BLaER1 treated with 17β-estradiol and CSF1 and Interleukin-3, amounts not matched to agents 10 nM and 100 nM (cell line): Measurements from ENCODE around the gene TLR7.

Source experiments
- H3K27ac ChIP-seq, 11 experiments: shearing (Covaris generic); formaldehyde crosslinking; 2 replicates each; pipeline ENCODE4 v1.8.1; 2022
- H3K27me3 ChIP-seq, 11 experiments: shearing (Covaris generic); formaldehyde crosslinking; 2 replicates each; pipeline ENCODE4 v1.8.1; 2022
- H3K36me3 ChIP-seq, 11 experiments: shearing (Covaris generic); formaldehyde crosslinking; 2 replicates each; pipeline ENCODE4 v1.8.1; 2022
- H3K4me1 ChIP-seq, 10 experiments: shearing (Covaris generic); formaldehyde crosslinking; 2 replicates each; pipeline ENCODE4 v1.8.1; 2022
- H3K4me2 ChIP-seq, 11 experiments: shearing (Covaris generic); formaldehyde crosslinking; 2 replicates each; pipeline ENCODE4 v1.8.1; 2022
- H3K4me3 ChIP-seq, 10 experiments: shearing (Covaris generic); formaldehyde crosslinking; 2 replicates each; pipeline ENCODE4 v1.8.1; 2022
- H3K9ac ChIP-seq, 11 experiments: shearing (Covaris generic); formaldehyde crosslinking; 2 replicates each; pipeline ENCODE4 v1.8.1; 2022
- H3K9me3 ChIP-seq, 11 experiments: shearing (Covaris generic); formaldehyde crosslinking; replicated peaks in 1 of 11; 2 replicates each; pipeline ENCODE4 v1.8.1; 2022
- H4K20me1 ChIP-seq, 11 experiments: shearing (Covaris generic); formaldehyde crosslinking; 2 replicates each; pipeline ENCODE4 v1.8.1; 2022
- Cebpa-rat ChIP-seq, 11 experiments: shearing (Covaris generic); IDR thresholded peaks; 2 replicates each; pipeline ENCODE4 v1.8.1; 2022

Gene TLR7

DNA sequence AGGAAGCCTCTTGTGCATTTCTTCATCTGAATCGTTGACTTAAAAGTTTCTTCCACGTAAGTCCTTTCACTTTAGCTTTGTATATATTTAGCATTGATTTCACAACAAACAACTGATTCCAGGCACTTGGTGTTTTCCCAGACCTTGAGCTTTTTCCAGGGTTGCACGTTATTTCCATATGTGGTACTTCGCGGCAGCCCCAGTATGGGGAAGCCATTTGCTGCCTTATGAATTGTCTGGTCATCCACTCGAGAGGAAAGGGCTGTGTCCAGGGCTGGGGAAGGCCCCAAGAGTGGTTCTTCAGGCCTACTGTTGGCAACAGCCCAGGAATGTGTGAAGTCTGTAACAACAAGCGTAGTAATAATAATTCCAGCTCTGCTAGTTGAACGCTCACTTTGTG lies 36.8 kb downstream of the TLR7 start:
- TF ChIP-seq Cebpa-rat (IDR thresholded peaks at IDR 0.05) = peak in 1 of 11 experiments; percentile 45; a peak in 1 of 22 replicates
- Histone ChIP-seq H4K20me1 (no peaks in the 10 kb centered on the region; a peak in 1 of 22 replicates), H3K27me3 (peaks cover 64 to 93% (median 83%) of the 10 kb centered on the region in 11 experiments), H3K4me2 (peak overlapping the region; percentile 18 to 75 (median 49); a peak in 21 of 22 replicates), H3K4me1 (peaks cover 7 to 75% (median 10%) of the 10 kb centered on the region in 10 experiments; a peak in 19 of 20 replicates), H3K9ac (peak overlapping the region in 2 of 11 experiments; percentile 61 to 64; a peak in 3 of 22 replicates), H3K36me3 (no peaks in the 10 kb centered on the region), H3K9me3 (no peaks in the 10 kb centered on the region), H3K27ac (peak overlapping the region in 3 of 11 experiments; percentile 51 to 79 (median 77); a peak in 6 of 22 replicates), H3K4me3 (no peak overlapping the region)

DNA sequence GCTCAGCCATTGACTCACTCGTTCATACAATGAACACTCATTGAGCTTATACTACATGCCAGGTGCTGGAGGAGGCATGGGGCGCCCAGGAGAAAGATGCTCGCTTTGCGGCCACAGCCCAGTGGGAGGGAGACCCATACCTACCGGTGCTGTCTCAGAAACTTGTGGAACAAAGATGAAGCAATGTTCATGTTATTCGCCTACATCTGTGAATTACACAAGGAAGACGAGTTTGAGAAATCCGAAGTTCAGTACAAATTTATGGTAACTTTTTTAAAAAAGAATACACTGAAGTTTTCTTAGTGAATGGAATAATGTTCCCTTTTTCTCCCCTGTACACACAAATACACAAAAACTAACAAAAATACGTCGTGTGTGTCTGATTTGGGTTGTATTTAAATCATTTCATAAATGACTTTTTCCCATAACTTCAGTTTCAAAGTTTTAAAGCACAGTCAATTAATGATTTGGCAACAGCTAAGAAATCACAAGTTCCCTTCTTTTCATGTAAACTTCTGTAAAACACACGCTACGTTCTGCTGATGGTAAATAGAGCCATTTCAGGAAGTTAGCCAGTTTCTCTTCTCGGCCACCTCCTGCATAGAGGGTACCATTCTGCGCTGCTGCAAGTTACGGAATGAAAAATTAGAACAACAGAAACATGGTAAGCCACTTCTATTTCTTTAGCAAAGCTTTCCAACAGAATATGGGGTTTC lies 39.3 kb downstream of the TLR7 start, which contains the start of gene TLR8:
TSS of gene TLR8 (plus strand) at position 575 of the 716 bp plus-strand sequence. CDS start at position 662, 87 bp downstream.
- Histone ChIP-seq H3K36me3 (no peaks in the 10 kb centered on the region), H4K20me1 (peaks cover 0 to 13% (median 0%) of the 10 kb centered on the region in 11 experiments; a peak in 2 of 22 replicates), H3K9ac (peak within 1 kb of the TSS in 2 of 11 experiments; percentile 60 to 78; a peak in 5 of 22 replicates), H3K27ac (peak within 1 kb of the TSS in 3 of 11 experiments; percentile 39 to 68 (median 59); a peak in 6 of 22 replicates), H3K9me3 (no peaks in the 10 kb centered on the region), H3K4me1 (peaks cover 7 to 68% (median 15%) of the 10 kb centered on the region in 10 experiments; a peak in 19 of 20 replicates), H3K4me3 (peak within 1 kb of the TSS in 3 of 10 experiments; percentile 35 to 58 (median 57); a peak in 5 of 20 replicates), H3K4me2 (peak within 1 kb of the TSS in 3 of 11 experiments; percentile 56 to 83 (median 82); a peak in 6 of 22 replicates), H3K27me3 (peaks cover 54 to 93% (median 83%) of the 10 kb centered on the region in 11 experiments)
- TF ChIP-seq Cebpa-rat (IDR thresholded peaks at IDR 0.05) = no peak

DNA sequence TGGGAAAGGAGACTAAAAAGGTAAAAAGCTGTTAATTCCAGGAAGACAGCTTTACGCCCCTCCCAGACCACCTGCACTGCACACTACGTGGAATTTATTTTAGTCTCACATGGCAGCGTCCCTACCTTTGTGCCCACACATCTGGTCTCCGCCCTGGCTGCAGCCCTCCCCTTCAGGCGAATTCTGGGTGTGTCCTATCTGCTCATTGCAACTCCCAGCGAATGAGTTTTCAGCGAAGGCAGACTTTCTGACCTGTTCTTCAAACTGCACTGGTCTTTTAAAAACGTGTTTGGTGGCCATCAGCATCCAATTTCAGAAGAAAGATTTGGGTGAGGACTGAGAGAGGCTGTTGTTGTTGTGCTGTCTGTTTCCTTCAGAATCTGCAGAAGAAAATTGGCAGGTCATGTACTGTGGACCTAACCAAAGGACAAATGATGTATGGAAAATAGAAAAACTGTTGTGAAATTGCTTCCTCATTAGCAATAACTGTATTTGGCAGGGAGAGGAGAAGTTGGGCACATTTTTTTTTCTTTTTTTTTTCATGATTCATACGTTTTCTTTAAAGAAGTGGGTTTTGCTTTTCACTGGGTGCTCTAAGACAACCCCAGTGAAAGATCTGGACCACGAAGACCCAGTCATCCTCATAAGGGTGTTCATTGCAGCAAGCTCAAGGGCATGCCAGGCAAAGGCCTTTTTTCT lies 43.7 kb downstream of the TLR7 start:
- H3K27me3 ChIP-seq = peaks cover 60 to 95% (median 86%) of the 10 kb centered on the region in 11 experiments
- H3K27ac ChIP-seq = peak overlapping the region in 5 of 11 experiments; percentile 27 to 67 (median 56); a peak in 9 of 22 replicates
- H3K9ac ChIP-seq = peak overlapping the region in 4 of 11 experiments; percentile 29 to 60 (median 42); a peak in 7 of 22 replicates
- peaks cover 0 to 28% (median 0%) of the 10 kb centered on the region in 11 experiments; a peak in 3 of 22 replicates for H3K36me3 ChIP-seq
- TF ChIP-seq Cebpa-rat (IDR thresholded peaks at IDR 0.05) = 0 out of 22 replicates have a peak, but pooled peaks of 1 of the 11 experiments have one; percentile 10
- peak overlapping the region in 5 of 11 experiments; percentile 62 to 83 (median 70); a peak in 10 of 22 replicates for H3K4me2 ChIP-seq
- peaks cover 0 to 6% (median 0%) of the 10 kb centered on the region in 11 experiments; a peak in 3 of 22 replicates for H3K9me3 ChIP-seq
- H3K4me1 ChIP-seq = peaks cover 0 to 53% (median 7%) of the 10 kb centered on the region in 10 experiments; a peak in 10 of 20 replicates
- peaks cover 0 to 56% (median 0%) of the 10 kb centered on the region in 11 experiments; a peak in 3 of 22 replicates for H4K20me1 ChIP-seq
- H3K4me3 ChIP-seq = peak overlapping the region in 3 of 10 experiments; percentile 19 to 58 (median 57); a peak in 5 of 20 replicates

DNA sequence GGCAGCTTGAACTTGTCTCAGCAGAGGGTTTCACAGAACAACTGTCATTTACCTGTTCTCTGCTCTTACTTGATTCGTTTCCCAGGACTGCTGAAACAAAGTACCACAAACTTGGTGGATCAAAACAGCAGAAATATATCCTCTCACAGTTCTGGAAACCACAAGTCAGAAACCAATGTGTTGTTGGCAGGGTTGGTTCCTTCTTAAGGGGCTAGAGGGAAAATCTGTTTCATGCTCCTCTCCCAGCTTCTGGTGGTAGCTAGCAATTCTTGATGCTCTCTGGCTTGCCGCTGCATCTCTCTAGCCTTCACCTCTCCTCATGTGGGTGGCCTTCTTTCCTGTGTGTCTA lies 44.2 kb downstream of the TLR7 start:
- peak overlapping the region in 5 of 11 experiments; percentile 27 to 67 (median 56); a peak in 9 of 22 replicates for H3K27ac ChIP-seq
- peaks cover 0 to 48% (median 7%) of the 10 kb centered on the region in 10 experiments; a peak in 10 of 20 replicates for H3K4me1 ChIP-seq
- peak overlapping the region in 5 of 11 experiments; percentile 62 to 83 (median 70); a peak in 10 of 22 replicates for H3K4me2 ChIP-seq
- peaks cover 0 to 11% (median 0%) of the 10 kb centered on the region in 11 experiments; a peak in 3 of 22 replicates for H3K9me3 ChIP-seq
- H3K9ac ChIP-seq = peak overlapping the region in 4 of 11 experiments; percentile 29 to 59 (median 42); a peak in 7 of 22 replicates
- TF ChIP-seq Cebpa-rat (IDR thresholded peaks at IDR 0.05) = no peak
- peaks cover 0 to 61% (median 0%) of the 10 kb centered on the region in 11 experiments; a peak in 3 of 22 replicates for H4K20me1 ChIP-seq
- peaks cover 63 to 95% (median 87%) of the 10 kb centered on the region in 11 experiments for H3K27me3 ChIP-seq
- H3K36me3 ChIP-seq = peaks cover 0 to 29% (median 0%) of the 10 kb centered on the region in 11 experiments; a peak in 3 of 22 replicates
- peak overlapping the region in 2 of 10 experiments; percentile 57 to 58; a peak in 4 of 20 replicates for H3K4me3 ChIP-seq

DNA sequence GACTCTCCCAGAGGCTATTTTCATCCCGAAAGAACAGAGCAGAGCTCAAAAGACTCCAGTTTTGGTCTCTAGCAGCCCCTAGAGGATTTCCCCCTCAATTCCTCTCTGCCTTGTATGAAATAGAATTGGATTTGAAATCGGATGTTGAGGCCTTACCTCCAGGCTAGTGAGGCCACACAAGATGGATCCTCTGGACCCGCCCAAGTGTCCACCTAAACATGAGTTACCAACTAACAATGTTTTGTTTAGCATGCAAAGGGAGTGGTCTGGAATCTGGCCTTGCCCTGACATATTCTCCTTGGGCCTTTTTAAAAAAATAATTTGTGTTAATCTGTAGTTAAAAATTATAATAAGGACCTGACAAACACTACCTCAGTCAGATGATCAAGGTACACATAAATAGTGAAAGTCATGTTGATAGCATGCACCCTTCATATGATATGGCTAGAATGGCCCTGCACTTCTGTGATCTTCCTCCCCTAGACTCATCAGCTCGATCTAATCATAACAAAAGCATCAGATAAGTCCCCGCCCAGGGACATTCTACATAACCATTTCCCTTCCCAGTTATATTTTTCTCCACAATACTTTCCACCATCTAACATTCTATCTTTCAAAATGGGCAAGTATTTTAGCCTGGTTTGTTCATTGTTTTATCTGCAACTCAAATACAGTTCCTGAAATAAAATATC lies 46.1 kb downstream of the TLR7 start:
- Histone ChIP-seq H3K4me1 (peaks cover 0 to 47% (median 7%) of the 10 kb centered on the region in 10 experiments; a peak in 10 of 20 replicates), H3K4me2 (peak overlapping the region in 2 of 11 experiments; percentile 82 to 83; a peak in 3 of 22 replicates), H3K27ac (no peak overlapping the region), H3K9me3 (peaks cover 0 to 18% (median 0%) of the 10 kb centered on the region in 11 experiments; a peak in 3 of 22 replicates), H3K4me3 (no peak overlapping the region), H3K9ac (no peak overlapping the region), H4K20me1 (peaks cover 0 to 79% (median 0%) of the 10 kb centered on the region in 11 experiments; a peak in 3 of 22 replicates), H3K36me3 (peaks cover 0 to 35% (median 0%) of the 10 kb centered on the region in 11 experiments; a peak in 4 of 22 replicates), H3K27me3 (peaks cover 74 to 100% (median 96%) of the 10 kb centered on the region in 11 experiments)
- no peak for TF ChIP-seq Cebpa-rat (IDR thresholded peaks at IDR 0.05)

DNA sequence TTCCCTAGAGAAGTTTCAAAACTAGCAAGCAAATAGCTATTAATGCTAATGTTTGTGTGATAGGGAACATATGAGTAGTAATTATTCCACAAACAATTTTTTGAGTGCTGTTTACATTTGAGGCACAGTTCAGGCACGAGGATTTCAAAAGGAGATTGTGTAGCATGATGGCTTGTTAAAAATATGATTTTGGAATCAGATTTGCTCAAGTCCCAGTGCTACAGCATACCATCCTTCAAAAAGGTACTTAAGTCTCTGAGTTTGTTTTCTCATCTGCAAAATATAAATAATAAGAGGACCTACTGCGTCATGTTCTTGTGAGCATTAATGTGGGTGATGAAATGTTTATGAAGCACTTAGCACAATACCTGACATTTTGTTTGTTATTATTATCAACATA lies 50.9 kb downstream of the TLR7 start:
- peaks cover 0 to 71% (median 0%) of the 10 kb centered on the region in 11 experiments; a peak in 4 of 22 replicates for H3K36me3 ChIP-seq
- peaks cover 89 to 100% (median 98%) of the 10 kb centered on the region in 11 experiments for H3K27me3 ChIP-seq
- no peak overlapping the region for H3K4me2 ChIP-seq
- no peak overlapping the region for H3K4me3 ChIP-seq
- no peak for TF ChIP-seq Cebpa-rat (IDR thresholded peaks at IDR 0.05)
- H3K9ac ChIP-seq = no peak overlapping the region
- peaks cover 0 to 13% (median 0%) of the 10 kb centered on the region in 10 experiments; a peak in 4 of 20 replicates for H3K4me1 ChIP-seq
- H3K27ac ChIP-seq = no peak overlapping the region
- peaks cover 0 to 90% (median 0%) of the 10 kb centered on the region in 11 experiments; a peak in 3 of 22 replicates for H4K20me1 ChIP-seq
- H3K9me3 ChIP-seq = peaks cover 0 to 61% (median 0%) of the 10 kb centered on the region in 11 experiments; a peak in 4 of 22 replicates

DNA sequence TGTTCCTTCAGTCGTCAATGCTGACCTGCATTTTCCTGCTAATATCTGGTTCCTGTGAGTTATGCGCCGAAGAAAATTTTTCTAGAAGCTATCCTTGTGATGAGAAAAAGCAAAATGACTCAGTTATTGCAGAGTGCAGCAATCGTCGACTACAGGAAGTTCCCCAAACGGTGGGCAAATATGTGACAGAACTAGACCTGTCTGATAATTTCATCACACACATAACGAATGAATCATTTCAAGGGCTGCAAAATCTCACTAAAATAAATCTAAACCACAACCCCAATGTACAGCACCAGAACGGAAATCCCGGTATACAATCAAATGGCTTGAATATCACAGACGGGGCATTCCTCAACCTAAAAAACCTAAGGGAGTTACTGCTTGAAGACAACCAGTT lies 52.2 kb downstream of the TLR7 start:
- peaks cover 0 to 4% (median 0%) of the 10 kb centered on the region in 10 experiments; a peak in 1 of 20 replicates for H3K4me1 ChIP-seq
- H3K27ac ChIP-seq = no peak overlapping the region
- H3K9ac ChIP-seq = no peak overlapping the region
- peaks cover 0 to 90% (median 0%) of the 10 kb centered on the region in 11 experiments; a peak in 3 of 22 replicates for H4K20me1 ChIP-seq
- H3K4me2 ChIP-seq = 0 out of 22 replicates have a peak overlapping the region, but pooled peaks of 1 of the 11 experiments have one; percentile 10
- peaks cover 90 to 99% (median 98%) of the 10 kb centered on the region in 11 experiments for H3K27me3 ChIP-seq
- H3K36me3 ChIP-seq = peaks cover 0 to 66% (median 0%) of the 10 kb centered on the region in 11 experiments; a peak in 4 of 22 replicates
- TF ChIP-seq Cebpa-rat (IDR thresholded peaks at IDR 0.05) = no peak
- no peak overlapping the region for H3K4me3 ChIP-seq
- peaks cover 0 to 65% (median 0%) of the 10 kb centered on the region in 11 experiments; a peak in 4 of 22 replicates for H3K9me3 ChIP-seq
